CD4-positive, alpha-beta T cell treated with Interleukin-15 for 4 hours (primary cell): ENCODE measurements around the gene ZNF816.
"Not testable (repeated sequence)": the region's sequence is repeated elsewhere in the genome, so short reads cannot be mapped to it uniquely, and the experiment has no call there.

ENCODE experiments used
- DNase-seq: peaks from one replicate; pipeline ENCODE4 v3.0.0-alpha.2; 2020; ENCODE audit warnings: low spot score

The ZNF816 gene

DNA sequence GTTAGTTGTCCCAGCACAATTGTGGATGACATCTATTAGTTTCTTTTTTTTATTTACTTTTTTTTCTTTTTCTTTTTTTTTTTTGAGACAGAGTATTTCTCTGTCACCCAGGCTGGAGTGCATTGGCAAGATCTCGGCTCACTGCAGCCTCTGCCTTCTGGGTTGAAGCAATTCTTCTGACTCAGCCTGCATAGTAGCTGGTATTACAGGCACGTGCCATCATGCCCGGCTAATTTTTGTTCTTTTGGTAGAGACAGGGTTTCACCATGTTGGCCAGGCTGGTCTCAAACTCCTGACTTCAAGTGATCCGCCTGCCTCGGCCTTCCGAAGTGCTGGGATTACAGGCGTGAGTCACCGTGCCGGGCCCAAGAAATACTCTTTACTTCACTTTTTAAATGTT is 38.0 kb downstream of the ZNF816 start:
- not testable (repeated sequence) for DNase-seq

DNA sequence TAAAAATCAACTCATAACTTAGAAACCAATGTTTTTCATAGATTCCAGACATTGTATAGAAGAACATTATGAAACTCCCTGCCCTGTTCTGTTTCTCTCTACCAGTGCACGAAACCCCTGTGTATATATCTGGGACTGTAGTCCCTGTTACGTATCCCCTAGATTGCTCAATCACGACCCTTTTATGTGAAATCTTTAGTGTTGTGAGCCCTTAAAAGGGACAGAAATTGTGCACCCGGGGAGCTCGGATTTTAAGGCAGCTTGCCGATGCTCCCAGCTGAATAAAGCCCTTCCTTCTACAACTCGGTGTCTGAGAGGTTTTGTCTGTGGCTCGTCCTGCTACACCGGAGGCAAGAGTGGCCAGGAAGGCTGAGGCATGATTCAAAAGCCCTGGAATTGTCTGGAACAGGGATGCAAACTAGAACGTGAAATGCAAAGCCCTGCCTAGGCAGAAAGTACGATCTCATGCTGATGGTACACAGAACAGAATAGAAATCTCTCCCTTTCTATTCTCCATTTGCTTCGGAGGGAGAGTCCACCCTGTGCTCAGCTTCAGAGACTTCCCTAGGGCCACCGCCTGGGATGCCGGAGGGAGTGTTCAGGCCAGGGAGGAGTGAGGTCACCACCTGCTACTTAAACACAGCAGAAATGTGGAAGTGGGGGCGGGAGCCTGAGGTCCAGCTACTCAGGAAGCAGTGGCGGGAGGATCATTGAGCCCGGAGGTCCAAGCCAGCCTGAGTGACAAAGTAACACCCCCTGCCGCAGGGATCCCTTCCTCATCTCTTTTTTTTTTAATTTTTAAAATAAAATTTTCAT is 38.7 kb downstream of the ZNF816 start:
- no peak for DNase-seq

DNA sequence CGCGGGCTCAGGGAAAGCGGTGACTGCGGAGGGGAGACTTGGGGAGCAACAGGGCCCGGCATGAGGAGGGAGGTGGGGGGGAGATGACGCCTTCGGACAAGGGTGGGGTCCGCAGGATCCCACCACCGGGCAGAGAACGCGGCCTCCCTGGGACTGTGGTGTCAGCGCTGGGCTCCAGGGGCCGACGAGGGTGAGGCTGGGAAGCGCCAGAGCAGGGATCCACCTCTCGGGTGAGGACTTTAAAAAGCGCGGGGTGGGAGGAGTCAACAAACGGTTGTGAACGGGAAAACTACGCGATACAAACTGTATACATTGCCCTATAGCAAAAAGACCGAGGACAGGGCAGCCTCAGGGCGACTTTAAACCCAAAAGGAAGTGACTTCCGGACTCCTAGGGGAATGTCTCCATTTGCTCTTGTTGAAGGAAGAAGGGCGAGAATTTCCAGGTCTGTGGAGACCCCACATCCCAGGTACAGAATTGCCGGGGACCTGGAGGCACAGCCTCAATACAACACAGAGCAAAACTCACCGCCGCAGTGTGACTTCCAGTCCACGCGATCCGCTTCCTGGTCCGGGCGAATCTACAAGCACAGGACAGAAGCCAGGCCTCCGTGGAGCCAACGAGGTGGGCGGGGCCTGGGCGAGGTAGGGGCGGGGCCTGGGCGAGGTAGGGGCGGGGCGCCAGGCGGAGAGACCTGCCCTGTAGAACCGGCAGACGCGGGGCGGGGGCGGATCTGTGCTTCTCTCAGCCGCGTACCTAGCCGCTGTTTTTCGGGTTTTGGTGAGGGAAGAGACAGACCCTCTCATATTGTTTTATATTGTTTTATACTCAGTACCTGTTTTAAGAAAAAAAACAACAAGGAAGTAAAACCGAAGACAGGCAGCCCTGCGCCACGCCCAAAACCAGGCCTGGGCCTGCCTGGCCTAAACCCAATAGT is 39.6 kb downstream of the ZNF816 start, which contains the start of gene ZNF888:
ZNF888 (minus strand) TSS at position 588 of the 937 bp plus-strand sequence. CDS start 5,555 bp downstream, outside the sequence.
- DNase-seq = peak; percentile 89

DNA sequence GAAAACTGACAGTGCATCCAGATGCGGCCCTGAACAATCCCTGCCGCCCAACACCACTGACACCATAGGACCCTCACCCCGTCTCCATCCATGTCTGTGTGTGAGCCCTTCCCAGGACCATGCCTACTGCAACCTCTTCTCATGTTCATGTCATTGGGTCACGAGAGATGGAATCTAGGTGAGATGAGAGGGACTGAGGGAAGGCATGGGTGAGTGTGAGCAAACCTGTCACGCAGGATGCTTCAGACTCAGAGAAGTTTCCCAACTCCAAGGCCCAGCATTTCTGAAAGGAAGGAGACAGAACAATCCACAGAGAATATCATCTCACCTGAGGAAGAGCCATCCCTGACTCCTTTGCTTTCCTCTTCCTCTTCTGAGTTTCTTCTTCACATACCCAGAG is 45.1 kb downstream of the ZNF816 start:
- DNase-seq = no peak

DNA sequence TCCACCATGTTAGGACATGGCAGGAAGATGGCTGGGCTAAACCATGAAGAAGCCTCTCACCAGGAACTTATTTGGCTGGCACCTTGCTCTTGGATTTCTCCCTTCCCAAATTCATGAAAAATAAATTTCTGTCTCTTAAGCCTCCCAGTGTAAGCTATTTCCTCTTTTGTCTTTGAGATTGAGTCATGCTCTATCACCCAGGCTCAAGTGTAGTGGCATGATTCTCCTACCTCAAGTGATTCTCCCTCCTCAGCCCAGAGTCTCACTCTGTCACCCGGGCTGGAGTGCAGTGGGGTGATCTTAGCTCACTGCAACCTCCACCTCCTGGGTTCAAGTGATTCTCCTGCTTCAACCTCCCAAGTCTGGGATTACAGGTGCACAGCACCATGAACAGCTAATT is 52.0 kb downstream of the ZNF816 start:
- DNase-seq = no peak

DNA sequence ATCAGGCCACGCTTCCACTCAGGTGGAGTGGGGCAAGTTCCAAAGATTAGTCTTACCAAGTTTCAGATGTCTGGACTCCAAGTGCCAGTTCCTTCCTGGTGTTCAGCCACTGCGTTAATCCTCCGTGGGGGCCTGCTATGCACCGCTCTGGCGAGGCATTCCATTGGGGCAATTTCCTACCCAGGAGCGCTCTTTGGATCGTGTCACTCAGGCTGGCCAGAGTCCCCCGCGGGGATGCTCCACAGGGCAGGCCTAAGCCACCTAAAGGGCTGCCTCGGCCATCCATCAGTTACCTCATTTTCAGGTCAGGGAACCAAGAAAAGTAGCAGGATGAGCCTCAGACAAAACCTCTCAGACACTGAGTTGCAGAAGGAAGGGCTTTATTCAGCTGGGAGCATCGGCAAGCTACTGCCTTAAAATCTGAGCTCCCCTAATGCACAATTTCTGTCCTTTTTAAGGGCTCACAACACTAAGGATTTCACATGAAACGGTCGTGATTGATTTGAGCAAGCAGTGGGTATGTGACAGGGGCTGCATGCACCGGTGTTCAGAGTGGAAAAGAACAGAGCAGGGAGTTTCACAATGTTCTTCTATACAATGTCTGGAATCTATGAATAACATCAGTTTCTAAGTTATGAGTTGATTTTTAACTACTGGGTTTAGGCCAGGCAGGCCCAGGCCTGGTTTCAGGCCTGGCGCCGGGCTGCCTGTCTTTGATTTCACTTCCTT is 58.5 kb downstream of the ZNF816 start:
- not testable (repeated sequence) for DNase-seq

DNA sequence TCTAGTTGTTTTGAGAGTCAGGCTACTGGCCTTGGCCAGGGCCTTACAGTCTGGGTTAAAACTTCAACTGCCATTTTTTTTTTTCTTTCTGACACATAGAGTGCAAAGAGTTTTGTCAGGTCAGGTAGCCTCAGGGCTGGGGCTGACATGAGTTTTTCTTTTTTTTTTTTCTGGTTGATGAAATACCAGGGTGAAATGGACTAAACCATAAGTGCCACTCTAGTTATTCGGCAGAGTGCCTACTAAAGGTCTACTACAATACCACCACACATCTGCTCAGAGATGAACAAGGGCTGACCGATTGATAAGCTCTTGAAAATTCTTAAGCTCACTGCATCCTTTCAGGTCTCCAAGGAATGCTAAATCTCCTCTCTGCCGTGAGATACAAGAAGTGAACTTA is 60.8 kb downstream of the ZNF816 start:
- no peak for DNase-seq
